ENCODE results near the gene NIM1K. TPM values are rescaled to one million over a fixed set of nuclear protein-coding genes. Genes with fewer than 3 reads are reported as not detected.

The NIM1K gene
- total RNA-seq, 1 experiment from 2014 or later, result 0.07 TPM

DNA sequence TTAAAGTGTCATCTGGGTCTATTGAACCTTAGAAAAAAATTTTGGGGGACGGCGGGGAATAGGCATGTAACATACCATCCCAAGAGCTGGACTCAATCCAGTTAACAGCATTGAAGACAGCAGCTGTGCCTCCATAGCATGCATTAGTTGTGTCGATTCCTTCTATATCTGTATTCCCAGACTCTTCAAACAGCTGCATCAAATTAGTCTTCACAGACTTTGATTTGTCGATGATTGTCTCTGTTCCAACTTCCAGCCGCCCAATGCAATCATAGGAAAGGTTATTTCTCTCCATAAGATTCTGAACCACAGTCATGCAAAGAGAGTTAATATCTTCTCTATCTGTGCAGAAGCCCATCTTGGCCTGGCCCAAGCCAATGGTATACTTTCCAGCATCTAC, 106.4 kb downstream of the NIM1K start:
- no peak overlapping the region for H3K27ac Mint-ChIP-seq
- peaks cover 32% of the 10 kb centered on the region for H3K4me1 Mint-ChIP-seq
- ChIA-PET POLR2A (no interaction called here), CTCF (interaction anchor here (2.0 kb wide), 1 partner anchor 15 kb away, joined by 5 read pairs; the partner anchor contains the start of gene HMGCS1)
- no peak for DNase-seq (ENCODE audit: low spot score)
- no peak for ATAC-seq
- no peak overlapping the region for H3K4me3 Mint-ChIP-seq
- no peaks in the 10 kb centered on the region for H3K27me3 Mint-ChIP-seq (ENCODE audit: low read depth)
- no peaks in the 10 kb centered on the region for H3K9me3 Mint-ChIP-seq
- H3K36me3 Mint-ChIP-seq, result peaks cover 51% of the 10 kb centered on the region
- TF ChIP-seq TP53 (CRISPR knock-in tag; IDR thresholded peaks at IDR 0.05) (no peak), ZNF671 (CRISPR knock-in tag; IDR thresholded peaks at IDR 0.05) (no peak), GTF2I (CRISPR knock-in tag; conservative IDR thresholded peaks at IDR 0.05) (no peak), ZNF263 (CRISPR knock-in tag; IDR thresholded peaks at IDR 0.05; ENCODE audit: low read depth) (no peak)
- TF ChIP-seq, protein P1, sequence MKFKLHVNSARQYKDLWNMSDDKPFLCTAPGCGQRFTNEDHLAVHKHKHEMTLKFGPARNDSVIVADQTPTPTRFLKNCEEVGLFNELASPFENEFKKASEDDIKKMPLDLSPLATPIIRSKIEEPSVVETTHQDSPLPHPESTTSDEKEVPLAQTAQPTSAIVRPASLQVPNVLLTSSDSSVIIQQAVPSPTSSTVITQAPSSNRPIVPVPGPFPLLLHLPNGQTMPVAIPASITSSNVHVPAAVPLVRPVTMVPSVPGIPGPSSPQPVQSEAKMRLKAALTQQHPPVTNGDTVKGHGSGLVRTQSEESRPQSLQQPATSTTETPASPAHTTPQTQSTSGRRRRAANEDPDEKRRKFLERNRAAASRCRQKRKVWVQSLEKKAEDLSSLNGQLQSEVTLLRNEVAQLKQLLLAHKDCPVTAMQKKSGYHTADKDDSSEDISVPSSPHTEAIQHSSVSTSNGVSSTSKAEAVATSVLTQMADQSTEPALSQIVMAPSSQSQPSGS (CRISPR knock-in tag; IDR thresholded peaks at IDR 0.05; ENCODE audit: borderline replicate concordance, low read depth), result no peak
- TF ChIP-seq, protein P2, sequence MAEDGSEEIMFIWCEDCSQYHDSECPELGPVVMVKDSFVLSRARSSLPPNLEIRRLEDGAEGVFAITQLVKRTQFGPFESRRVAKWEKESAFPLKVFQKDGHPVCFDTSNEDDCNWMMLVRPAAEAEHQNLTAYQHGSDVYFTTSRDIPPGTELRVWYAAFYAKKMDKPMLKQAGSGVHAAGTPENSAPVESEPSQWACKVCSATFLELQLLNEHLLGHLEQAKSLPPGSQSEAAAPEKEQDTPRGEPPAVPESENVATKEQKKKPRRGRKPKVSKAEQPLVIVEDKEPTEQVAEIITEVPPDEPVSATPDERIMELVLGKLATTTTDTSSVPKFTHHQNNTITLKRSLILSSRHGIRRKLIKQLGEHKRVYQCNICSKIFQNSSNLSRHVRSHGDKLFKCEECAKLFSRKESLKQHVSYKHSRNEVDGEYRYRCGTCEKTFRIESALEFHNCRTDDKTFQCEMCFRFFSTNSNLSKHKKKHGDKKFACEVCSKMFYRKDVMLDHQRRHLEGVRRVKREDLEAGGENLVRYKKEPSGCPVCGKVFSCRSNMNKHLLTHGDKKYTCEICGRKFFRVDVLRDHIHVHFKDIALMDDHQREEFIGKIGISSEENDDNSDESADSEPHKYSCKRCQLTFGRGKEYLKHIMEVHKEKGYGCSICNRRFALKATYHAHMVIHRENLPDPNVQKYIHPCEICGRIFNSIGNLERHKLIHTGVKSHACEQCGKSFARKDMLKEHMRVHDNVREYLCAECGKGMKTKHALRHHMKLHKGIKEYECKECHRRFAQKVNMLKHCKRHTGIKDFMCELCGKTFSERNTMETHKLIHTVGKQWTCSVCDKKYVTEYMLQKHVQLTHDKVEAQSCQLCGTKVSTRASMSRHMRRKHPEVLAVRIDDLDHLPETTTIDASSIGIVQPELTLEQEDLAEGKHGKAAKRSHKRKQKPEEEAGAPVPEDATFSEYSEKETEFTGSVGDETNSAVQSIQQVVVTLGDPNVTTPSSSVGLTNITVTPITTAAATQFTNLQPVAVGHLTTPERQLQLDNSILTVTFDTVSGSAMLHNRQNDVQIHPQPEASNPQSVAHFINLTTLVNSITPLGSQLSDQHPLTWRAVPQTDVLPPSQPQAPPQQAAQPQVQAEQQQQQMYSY (CRISPR knock-in tag; IDR thresholded peaks at IDR 0.05), result no peak

DNA sequence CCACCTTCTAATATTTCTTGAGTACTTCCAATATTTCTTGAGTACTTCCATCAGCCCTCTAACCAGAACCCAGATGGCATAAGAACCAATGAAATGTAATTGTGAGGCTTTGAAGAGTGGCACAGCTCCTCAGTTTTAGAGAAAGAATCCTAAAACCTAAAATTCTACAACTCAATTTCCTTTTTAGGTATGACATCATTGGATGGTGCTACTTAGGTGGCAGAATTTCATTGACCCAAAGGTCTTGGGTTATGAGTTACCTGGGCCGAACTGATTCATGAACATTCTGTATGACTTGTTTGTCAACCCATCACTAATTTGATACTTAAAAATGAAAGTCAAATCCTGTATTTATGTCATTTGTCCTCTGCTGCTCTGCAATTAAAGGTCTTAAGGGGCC, 108.1 kb downstream of the NIM1K start:
- DNase-seq (ENCODE audit: low spot score) (no peak), ATAC-seq (no peak)
- ChIA-PET CTCF (interaction anchor here (0.7 to 2.0 kb wide), 4 partner anchors 13 to 185 kb away, joined by 3 to 8 read pairs (median 6); partner anchors contain the start of genes HMGCS1 and TMEM267), POLR2A (interaction anchor here (1.0 kb wide), 1 partner anchor 13 kb away, joined by 3 read pairs; the partner anchor contains the start of gene HMGCS1)
- Mint-ChIP-seq H3K36me3 (peaks cover 38% of the 10 kb centered on the region), H3K4me1 (peaks cover 44% of the 10 kb centered on the region), H3K4me3 (no peak overlapping the region), H3K27me3 (ENCODE audit: low read depth) (no peaks in the 10 kb centered on the region), H3K27ac (0 out of 2 replicates have a peak overlapping the region, but pooled peaks have one; percentile 50), H3K9me3 (no peaks in the 10 kb centered on the region)
- no peak for TF ChIP-seq ZNF232 (CRISPR knock-in tag; IDR thresholded peaks at IDR 0.05)
- no peak for TF ChIP-seq ZNF396 (CRISPR knock-in tag; IDR thresholded peaks at IDR 0.05; ENCODE audit: borderline replicate concordance)
- TF ChIP-seq, protein P3, sequence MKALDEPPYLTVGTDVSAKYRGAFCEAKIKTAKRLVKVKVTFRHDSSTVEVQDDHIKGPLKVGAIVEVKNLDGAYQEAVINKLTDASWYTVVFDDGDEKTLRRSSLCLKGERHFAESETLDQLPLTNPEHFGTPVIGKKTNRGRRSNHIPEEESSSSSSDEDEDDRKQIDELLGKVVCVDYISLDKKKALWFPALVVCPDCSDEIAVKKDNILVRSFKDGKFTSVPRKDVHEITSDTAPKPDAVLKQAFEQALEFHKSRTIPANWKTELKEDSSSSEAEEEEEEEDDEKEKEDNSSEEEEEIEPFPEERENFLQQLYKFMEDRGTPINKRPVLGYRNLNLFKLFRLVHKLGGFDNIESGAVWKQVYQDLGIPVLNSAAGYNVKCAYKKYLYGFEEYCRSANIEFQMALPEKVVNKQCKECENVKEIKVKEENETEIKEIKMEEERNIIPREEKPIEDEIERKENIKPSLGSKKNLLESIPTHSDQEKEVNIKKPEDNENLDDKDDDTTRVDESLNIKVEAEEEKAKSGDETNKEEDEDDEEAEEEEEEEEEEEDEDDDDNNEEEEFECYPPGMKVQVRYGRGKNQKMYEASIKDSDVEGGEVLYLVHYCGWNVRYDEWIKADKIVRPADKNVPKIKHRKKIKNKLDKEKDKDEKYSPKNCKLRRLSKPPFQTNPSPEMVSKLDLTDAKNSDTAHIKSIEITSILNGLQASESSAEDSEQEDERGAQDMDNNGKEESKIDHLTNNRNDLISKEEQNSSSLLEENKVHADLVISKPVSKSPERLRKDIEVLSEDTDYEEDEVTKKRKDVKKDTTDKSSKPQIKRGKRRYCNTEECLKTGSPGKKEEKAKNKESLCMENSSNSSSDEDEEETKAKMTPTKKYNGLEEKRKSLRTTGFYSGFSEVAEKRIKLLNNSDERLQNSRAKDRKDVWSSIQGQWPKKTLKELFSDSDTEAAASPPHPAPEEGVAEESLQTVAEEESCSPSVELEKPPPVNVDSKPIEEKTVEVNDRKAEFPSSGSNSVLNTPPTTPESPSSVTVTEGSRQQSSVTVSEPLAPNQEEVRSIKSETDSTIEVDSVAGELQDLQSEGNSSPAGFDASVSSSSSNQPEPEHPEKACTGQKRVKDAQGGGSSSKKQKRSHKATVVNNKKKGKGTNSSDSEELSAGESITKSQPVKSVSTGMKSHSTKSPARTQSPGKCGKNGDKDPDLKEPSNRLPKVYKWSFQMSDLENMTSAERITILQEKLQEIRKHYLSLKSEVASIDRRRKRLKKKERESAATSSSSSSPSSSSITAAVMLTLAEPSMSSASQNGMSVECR (CRISPR knock-in tag; IDR thresholded peaks at IDR 0.05; ENCODE audit: borderline replicate concordance), result no peak
- TF ChIP-seq, protein P4, sequence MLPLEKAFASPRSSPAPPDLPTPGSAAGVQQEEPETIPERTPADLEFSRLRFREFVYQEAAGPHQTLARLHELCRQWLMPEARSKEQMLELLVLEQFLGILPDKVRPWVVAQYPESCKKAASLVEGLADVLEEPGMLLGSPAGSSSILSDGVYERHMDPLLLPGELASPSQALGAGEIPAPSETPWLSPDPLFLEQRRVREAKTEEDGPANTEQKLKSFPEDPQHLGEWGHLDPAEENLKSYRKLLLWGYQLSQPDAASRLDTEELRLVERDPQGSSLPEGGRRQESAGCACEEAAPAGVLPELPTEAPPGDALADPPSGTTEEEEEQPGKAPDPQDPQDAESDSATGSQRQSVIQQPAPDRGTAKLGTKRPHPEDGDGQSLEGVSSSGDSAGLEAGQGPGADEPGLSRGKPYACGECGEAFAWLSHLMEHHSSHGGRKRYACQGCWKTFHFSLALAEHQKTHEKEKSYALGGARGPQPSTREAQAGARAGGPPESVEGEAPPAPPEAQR (CRISPR knock-in tag; IDR thresholded peaks at IDR 0.05), result no peak

DNA sequence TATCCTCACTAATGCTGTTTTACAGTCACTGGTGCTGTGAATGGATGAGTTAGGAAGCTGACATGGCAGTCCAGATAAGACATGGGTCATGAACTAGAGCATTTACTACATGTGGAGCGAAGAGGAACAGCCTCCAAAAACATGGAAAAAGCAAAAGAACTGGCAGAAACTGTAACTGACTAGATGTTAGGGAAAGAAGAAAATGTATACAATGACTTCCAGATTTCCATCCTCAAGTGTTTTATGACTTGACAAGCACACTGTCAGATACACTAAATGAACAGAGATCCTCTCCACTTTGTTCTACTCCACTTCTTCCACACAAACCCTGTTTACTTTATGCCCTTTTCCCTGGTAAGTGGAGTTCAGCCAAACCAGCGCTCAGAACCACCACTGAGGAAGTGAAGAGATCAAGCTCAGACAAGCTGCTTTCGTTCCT, 109.6 kb downstream of the NIM1K start:
- no peak overlapping the region; the same call in 1 of the 2 replicates for H3K27ac Mint-ChIP-seq
- H3K9me3 Mint-ChIP-seq, result no peaks in the 10 kb centered on the region
- H3K36me3 Mint-ChIP-seq, result peaks cover 24% of the 10 kb centered on the region
- H3K4me1 Mint-ChIP-seq, result peaks cover 51% of the 10 kb centered on the region
- no peak overlapping the region for H3K4me3 Mint-ChIP-seq
- ChIA-PET CTCF (no interaction called here), POLR2A (no interaction called here)
- no peak for ATAC-seq
- DNase-seq (ENCODE audit: low spot score), result no peak
- TF ChIP-seq MYBL2 (CRISPR knock-in tag; IDR thresholded peaks at IDR 0.05) (no peak), PRRX2 (CRISPR knock-in tag; IDR thresholded peaks at IDR 0.05) (no peak), RELA (CRISPR knock-in tag; IDR thresholded peaks at IDR 0.05; ENCODE audit: borderline replicate concordance) (no peak)
- H3K27me3 Mint-ChIP-seq (ENCODE audit: low read depth), result no peaks in the 10 kb centered on the region
